ENCODE measurements around the gene HSDL1. TPM values are rescaled to one million over a fixed set of nuclear protein-coding genes. Genes with fewer than 3 reads are reported as not detected.

Gene HSDL1
- total and polyA plus RNA-seq, 10 of the 15 experiments (the other 5 are each of a cell fraction or from before 2014, with no cell fraction given), result 2.0 to 13.4 (median 5.6) TPM

DNA sequence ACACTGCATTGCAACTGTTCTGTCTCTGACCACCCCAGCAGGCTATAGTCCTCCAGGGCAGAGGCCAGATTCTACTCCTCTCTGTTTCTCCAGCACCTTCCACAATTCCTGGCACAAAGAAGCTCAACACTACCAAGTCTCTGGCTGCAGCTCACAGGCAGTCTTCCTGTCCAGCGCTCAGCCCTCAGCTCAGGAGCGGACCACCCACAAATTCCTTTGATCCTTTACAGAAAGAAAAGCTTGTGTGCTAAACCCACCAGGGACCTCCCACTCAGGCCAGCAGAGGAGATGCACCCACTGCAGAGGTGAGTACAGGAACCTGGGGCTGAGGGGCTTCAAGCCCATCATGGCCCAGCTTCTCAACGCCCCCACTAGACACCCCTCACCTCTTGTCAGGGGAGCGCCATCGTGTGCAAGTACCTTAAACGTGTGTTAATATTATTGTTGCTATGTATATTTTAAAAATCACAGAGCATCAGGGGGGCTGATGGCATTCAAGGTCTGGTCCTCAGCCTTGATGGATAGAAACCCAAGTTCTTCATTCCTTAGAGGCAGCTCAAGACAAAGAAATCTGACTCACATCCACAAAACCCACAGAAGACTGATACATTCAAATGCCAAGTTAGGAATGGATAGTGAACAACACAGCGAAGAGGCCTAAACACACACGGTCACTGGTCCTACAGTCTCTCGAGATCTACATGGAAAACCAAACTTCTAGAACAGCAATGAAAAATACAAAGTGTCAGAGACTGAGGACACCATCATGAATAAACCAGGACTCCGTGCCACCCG, 8.4 kb downstream of the HSDL1 start:
- CTCF ChIA-PET, result no interaction called here
- SMC1A ChIA-PET (ENCODE audit: uncharacterized antibody, unreplicated experiment), result no interaction called here
- TF ChIP-seq RELB (IDR thresholded peaks at IDR 0.05; ENCODE audit: low read depth) (no peak), IRF3 (IDR thresholded peaks at IDR 0.05) (no peak), RB1 (IDR thresholded peaks at IDR 0.05; ENCODE audit: borderline replicate concordance) (no peak), NR2C1 (IDR thresholded peaks at IDR 0.05) (no peak)
- no peak for ATAC-seq
- H3K4me3 ChIP-seq, result no peak overlapping the region
- POLR2A ChIA-PET, result interaction anchor here (0.6 kb wide), 1 partner anchor 24 kb away, joined by 3 read pairs; no protein-coding TSS in a partner anchor
- no peaks in the 10 kb centered on the region for H3K9me3 ChIP-seq (replicated peaks; ENCODE audit: control insufficient read depth, insufficient read depth, low read length)
- in situ Hi-C loops (cut with MboI), result no loop called here
- H3K27me3 ChIP-seq (replicated peaks in 1 of 2; ENCODE audit: control insufficient read depth in 2 of 2, insufficient read depth in 2 of 2, low read length in 1 of 2), result no peaks in the 10 kb centered on the region
- FAIRE-seq, result no peak
- no peak overlapping the region for H3K4me2 ChIP-seq (ENCODE audit: control insufficient read depth, insufficient read depth)
- H3K27ac ChIP-seq (ENCODE audit: control insufficient read depth, insufficient read depth), result no peak overlapping the region
- H3K79me2 ChIP-seq (ENCODE audit: control insufficient read depth, insufficient read depth, low read length), result peaks cover 1% of the 10 kb centered on the region; the same call in 1 of the 2 replicates
- no peaks in the 10 kb centered on the region for H3K36me3 ChIP-seq (ENCODE audit: control insufficient read depth in 2 of 2, insufficient read depth in 2 of 2, low read length in 1 of 2)
- no peak for DNase-seq (ENCODE audit: low read depth, low spot score)
- 82% methylated on average over 11 of the region's 11 CpGs for WGBS (ENCODE audit: insufficient coverage, insufficient replicate concordance, low lambda C conversion rate, missing lambda C conversion rate)
- no peak overlapping the region for H2AFZ ChIP-seq (ENCODE audit: control insufficient read depth, low read depth, low read length)
- peaks cover 13% of the 10 kb centered on the region for H3K4me1 ChIP-seq (ENCODE audit: control insufficient read depth, insufficient read depth, low read length)
- no peaks in the 10 kb centered on the region for H4K20me1 ChIP-seq (ENCODE audit: control insufficient read depth, insufficient read depth)
- intact Hi-C loops (cut with micrococcal nuclease; ENCODE audit: unreplicated experiment), result no loop called here
- no TSS peak for BruUV-seq (replicated peaks)
- no peak overlapping the region for H3K9ac ChIP-seq (ENCODE audit: control insufficient read depth, insufficient read depth, low read length)
- RAD21 ChIA-PET (ENCODE audit: unreplicated experiment), result interaction anchor here (1.8 kb wide), 1 partner anchor 20 kb away, joined by 5 read pairs; the partner anchor contains the start of gene MBTPS1
